Choroid plexus epithelial cell (primary cell): Measurements from ENCODE around the gene SYK.
A peak's percentile ranks its signal among the peaks of the same experiment; 100 is the strongest.

Experiments
- DNase-seq: peaks from one replicate; pipeline ENCODE4 v3.0.0-alpha.2; 2010; ENCODE audit warnings: low read depth
- H3K4me3 ChIP-seq: 2 replicates; pipeline ENCODE4 v1.5.1; 2011; ENCODE audit warnings: low read depth, mild to moderate bottlenecking, control low read depth, low read length, moderate library complexity
- TF ChIP-seq, protein P1 (sequence below): conservative IDR thresholded peaks from 2 replicates; pipeline ENCODE4 v1.5.1; 2011; ENCODE audit warnings: low read depth, mild to moderate bottlenecking, control low read depth, inconsistent platforms, low read length, moderate library complexity

The SYK gene

DNA sequence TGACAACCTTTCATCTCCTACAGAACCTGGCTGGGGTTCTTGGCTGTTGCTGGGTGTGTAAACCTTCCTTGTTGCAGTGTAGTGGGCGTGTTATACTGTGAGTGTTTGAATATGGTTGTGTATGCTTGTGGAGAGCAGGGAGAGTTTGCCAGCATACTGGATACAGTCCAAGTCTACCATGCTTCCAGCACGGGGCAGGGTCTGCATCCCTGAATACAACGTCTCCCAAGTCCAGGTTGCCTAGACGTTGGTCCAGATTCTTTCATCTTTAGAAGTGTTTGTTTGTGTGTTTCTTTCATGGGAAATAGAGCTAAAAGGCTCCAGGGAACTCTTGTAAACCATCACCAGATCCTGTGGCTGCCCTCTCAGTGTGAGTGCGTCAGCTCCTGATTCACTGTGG, 46.4 kb downstream of the SYK start:
- DNase-seq, result peak; percentile 30
- TF ChIP-seq, protein P1, sequence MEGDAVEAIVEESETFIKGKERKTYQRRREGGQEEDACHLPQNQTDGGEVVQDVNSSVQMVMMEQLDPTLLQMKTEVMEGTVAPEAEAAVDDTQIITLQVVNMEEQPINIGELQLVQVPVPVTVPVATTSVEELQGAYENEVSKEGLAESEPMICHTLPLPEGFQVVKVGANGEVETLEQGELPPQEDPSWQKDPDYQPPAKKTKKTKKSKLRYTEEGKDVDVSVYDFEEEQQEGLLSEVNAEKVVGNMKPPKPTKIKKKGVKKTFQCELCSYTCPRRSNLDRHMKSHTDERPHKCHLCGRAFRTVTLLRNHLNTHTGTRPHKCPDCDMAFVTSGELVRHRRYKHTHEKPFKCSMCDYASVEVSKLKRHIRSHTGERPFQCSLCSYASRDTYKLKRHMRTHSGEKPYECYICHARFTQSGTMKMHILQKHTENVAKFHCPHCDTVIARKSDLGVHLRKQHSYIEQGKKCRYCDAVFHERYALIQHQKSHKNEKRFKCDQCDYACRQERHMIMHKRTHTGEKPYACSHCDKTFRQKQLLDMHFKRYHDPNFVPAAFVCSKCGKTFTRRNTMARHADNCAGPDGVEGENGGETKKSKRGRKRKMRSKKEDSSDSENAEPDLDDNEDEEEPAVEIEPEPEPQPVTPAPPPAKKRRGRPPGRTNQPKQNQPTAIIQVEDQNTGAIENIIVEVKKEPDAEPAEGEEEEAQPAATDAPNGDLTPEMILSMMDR, result no peak
- no peak overlapping the region for H3K4me3 ChIP-seq

DNA sequence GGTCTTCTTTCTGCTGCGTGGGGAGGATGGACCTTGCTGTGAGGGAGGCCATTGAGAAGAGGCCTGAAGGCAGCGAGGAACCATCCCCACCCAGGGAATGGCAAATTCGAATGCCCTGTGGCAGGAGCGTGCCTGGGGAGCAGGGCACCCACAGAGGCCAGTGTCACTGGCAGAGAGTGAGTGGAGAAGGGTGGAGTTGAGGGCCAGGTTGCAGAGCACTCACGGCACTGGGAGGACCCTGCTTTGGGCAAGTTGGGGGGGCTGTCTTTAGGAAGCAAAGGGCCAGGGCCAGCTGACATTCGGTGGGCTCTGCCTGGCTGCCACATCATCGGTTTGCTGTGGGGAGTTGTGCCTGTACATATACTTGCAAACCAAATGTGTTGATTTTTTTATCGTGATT, 47.2 kb downstream of the SYK start:
- no peak for DNase-seq
- TF ChIP-seq, protein P1, result no peak
- H3K4me3 ChIP-seq, result no peak overlapping the region

- no peak for DNase-seq
- TF ChIP-seq, protein P1, result no peak
- no peak overlapping the region for H3K4me3 ChIP-seq
Measured at GRCh38 chr9:90851444-90851843, 49.8 kb downstream of the SYK start.

GRCh38 chr9:90853945-90854344, 52.3 kb downstream of the SYK start:
- DNase-seq, result no peak
- no peak overlapping the region for H3K4me3 ChIP-seq
- TF ChIP-seq, protein P1, result no peak

DNA sequence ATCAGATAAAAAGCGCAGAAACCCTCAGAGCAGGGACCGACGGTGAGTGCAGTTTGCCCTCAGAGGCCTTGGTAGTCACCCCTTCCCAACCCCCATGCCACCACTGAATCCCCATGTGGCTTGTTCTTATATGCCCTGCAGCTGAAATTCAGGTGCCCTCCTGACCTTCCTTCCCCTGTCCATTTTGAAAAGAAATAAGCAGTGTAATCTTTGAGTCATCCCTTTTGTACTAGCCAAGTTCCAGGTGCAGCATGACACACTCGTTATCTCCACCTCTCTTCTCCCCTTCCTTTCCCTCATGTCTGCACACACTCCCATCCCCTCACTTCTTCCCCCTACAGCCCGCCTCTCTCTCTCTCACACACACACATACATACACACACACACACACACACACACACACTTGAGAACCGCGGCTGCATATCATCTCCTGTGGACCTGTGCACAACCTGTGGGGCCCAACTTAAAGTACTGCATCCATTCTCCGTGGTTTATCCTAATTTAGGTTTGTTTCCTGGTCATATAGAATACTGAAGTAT, 53.1 kb downstream of the SYK start:
- H3K4me3 ChIP-seq, result no peak overlapping the region
- no peak for DNase-seq
- TF ChIP-seq, protein P1, result no peak

DNA sequence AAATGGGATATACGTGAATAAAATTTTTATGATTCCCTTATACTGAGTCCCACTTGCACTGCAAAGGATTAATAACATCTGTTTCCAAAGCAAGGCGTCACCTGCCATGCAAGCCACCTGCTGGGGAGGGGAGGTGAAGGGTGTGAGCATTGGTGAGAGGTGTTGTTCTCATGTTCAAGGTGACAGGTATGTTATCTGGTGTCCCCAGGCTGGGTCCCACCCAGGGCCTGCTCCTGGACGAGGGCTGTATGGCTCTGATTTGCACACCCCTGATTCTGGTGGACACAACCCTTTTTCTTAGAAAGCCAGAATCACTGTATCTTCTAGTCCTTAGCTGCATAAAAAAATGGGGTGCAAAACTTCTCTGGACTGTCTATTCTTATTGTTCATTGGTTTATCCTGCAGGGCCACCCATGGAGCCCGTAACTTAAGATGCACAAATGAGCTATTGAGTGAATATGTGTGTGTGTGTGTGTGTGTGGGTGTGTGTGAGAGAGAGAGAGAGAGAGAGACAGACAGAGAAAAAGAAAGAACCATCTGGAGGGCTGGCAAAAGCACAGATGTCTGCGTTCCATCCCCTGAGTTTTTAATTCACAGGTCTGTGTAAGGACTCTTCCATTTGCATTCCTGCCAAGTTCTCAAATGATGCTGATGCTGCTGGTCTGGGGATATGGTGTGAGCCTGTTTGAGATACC, 53.7 kb downstream of the SYK start:
- TF ChIP-seq, protein P1, result no peak
- no peak overlapping the region for H3K4me3 ChIP-seq
- no peak for DNase-seq

- TF ChIP-seq, protein P1, result no peak
Measured at GRCh38 chr9:90857091-90857490, 55.5 kb downstream of the SYK start.

More at GRCh38 chr9:90857091-90857490, 55.5 kb downstream of the SYK start:
- DNase-seq, result no peak
- H3K4me3 ChIP-seq, result no peak overlapping the region
